NCI-H1048 (cell line): ENCODE data around the gene KCNT2.
"Not testable (repeated sequence)": the region's sequence is repeated elsewhere in the genome, so short reads cannot be mapped to it uniquely, and the experiment has no call there.

ENCODE experiments used
- DNase-seq: peaks from one replicate; lab custom pipeline; 2025; lab: John Stamatoyannopoulos, UW

Gene KCNT2

GRCh38 chr1:196513821-196514220 lies 94.4 kb downstream of the KCNT2 start:
- no peak for DNase-seq

GRCh38 chr1:196510451-196510850 lies 97.8 kb downstream of the KCNT2 start:
- DNase-seq, result no peak

- not testable (repeated sequence) for DNase-seq
Observed at GRCh38 chr1:196504224-196504623, 104.0 kb downstream of the KCNT2 start.

- DNase-seq, result no peak
Observed at GRCh38 chr1:196502437-196502836, 105.8 kb downstream of the KCNT2 start.

- DNase-seq, result no peak
Observed at GRCh38 chr1:196501760-196502428, 106.3 kb downstream of the KCNT2 start.

GRCh38 chr1:196497817-196498216 lies 110.4 kb downstream of the KCNT2 start:
- no peak for DNase-seq

GRCh38 chr1:196494766-196495165 lies 113.5 kb downstream of the KCNT2 start:
- no peak for DNase-seq

- no peak for DNase-seq
Observed at GRCh38 chr1:196493881-196494280, 114.4 kb downstream of the KCNT2 start.

- DNase-seq, result no peak
Observed at GRCh38 chr1:196488579-196488978, 119.7 kb downstream of the KCNT2 start.

- DNase-seq, result no peak
Observed at GRCh38 chr1:196486346-196486745, 121.9 kb downstream of the KCNT2 start.

- DNase-seq, result no peak
Observed at GRCh38 chr1:196481616-196482015, 126.6 kb downstream of the KCNT2 start.

GRCh38 chr1:196477262-196477661 lies 131.0 kb downstream of the KCNT2 start:
- DNase-seq, result no peak

- no peak for DNase-seq
Observed at GRCh38 chr1:196467230-196467925, 140.9 kb downstream of the KCNT2 start.

GRCh38 chr1:196466654-196467053 lies 141.6 kb downstream of the KCNT2 start:
- DNase-seq, result no peak

GRCh38 chr1:196466166-196466565 lies 142.1 kb downstream of the KCNT2 start:
- no peak for DNase-seq

- no peak for DNase-seq
Observed at GRCh38 chr1:196464480-196464941, 143.7 kb downstream of the KCNT2 start.

GRCh38 chr1:196462086-196462485 lies 146.2 kb downstream of the KCNT2 start:
- no peak for DNase-seq

GRCh38 chr1:196461521-196461920 lies 146.7 kb downstream of the KCNT2 start:
- no peak for DNase-seq

- DNase-seq, result no peak
Observed at GRCh38 chr1:196459383-196459782, 148.9 kb downstream of the KCNT2 start.

GRCh38 chr1:196454792-196455191 lies 153.4 kb downstream of the KCNT2 start:
- DNase-seq, result no peak

- no peak for DNase-seq
Observed at GRCh38 chr1:196451103-196451502, 157.1 kb downstream of the KCNT2 start.

GRCh38 chr1:196450143-196451095 lies 157.8 kb downstream of the KCNT2 start:
- DNase-seq, result no peak
